Measurements from ENCODE around the gene HPS3. TPM values are rescaled to one million over a fixed set of nuclear protein-coding genes. Genes with fewer than 3 reads are reported as not detected.
"Not testable (repeated sequence)": the region's sequence is repeated elsewhere in the genome, so short reads cannot be mapped to it uniquely, and the experiment has no call there.

The HPS3 gene
- total RNA-seq, 1 donor from 2014 or later: 25.1 TPM

DNA sequence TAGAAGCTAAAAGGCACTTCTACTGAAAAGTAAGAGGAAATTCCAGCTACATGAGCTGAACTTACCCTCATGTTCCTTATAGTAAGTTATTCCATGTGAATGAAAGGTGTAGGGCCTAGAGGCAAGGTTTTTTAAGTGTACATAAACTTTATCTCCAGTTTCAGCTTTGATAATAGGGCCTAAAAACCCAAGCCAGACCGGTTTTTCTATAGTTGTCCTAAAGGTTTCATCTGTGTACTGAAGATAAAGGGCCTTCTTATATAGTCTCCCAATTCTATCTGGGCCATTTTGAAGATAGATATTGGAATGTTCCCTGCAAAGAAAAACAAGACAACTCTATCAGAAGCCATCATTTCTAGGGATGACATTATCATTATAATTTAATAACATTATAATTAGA, 82.9 kb downstream of the HPS3 start:
- intact Hi-C loops (cut with DNase I): no loop called here
- H3K36me3 ChIP-seq: no peaks in the 10 kb centered on the region

DNA sequence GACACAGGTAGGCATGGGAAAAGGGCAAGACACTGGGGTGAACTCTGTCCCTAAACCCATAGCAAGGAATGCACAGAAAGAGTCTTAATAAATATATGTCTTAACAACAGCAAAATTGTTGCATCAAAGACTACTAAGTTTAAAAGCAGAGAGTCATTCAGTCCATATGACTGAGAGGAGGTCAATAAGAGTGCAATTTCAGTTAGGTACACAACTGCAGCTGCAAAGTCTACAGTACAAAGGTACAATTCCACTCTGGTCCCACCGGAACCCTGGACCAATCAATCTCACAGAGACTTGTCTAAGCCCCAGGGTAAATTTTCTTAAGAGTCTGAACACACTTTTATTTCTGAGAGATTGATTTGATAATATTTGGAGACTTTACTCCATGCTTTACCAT, 85.3 kb downstream of the HPS3 start:
- H3K4me1 ChIP-seq: peaks cover 21% of the 10 kb centered on the region
- no peak overlapping the region for H3K27ac ChIP-seq
- H3K36me3 ChIP-seq: no peaks in the 10 kb centered on the region
- no peak for ATAC-seq
- H3K4me3 ChIP-seq: no peak overlapping the region
- intact Hi-C loops (cut with DNase I): no loop called here
- no peak for DNase-seq
- no peaks in the 10 kb centered on the region for H3K9me3 ChIP-seq
- H3K27me3 ChIP-seq (ENCODE audit: low read depth): no peaks in the 10 kb centered on the region
- TF ChIP-seq, protein P1, sequence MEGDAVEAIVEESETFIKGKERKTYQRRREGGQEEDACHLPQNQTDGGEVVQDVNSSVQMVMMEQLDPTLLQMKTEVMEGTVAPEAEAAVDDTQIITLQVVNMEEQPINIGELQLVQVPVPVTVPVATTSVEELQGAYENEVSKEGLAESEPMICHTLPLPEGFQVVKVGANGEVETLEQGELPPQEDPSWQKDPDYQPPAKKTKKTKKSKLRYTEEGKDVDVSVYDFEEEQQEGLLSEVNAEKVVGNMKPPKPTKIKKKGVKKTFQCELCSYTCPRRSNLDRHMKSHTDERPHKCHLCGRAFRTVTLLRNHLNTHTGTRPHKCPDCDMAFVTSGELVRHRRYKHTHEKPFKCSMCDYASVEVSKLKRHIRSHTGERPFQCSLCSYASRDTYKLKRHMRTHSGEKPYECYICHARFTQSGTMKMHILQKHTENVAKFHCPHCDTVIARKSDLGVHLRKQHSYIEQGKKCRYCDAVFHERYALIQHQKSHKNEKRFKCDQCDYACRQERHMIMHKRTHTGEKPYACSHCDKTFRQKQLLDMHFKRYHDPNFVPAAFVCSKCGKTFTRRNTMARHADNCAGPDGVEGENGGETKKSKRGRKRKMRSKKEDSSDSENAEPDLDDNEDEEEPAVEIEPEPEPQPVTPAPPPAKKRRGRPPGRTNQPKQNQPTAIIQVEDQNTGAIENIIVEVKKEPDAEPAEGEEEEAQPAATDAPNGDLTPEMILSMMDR (IDR thresholded peaks at IDR 0.05): no peak

More for the DNA sequence above, 82.9 kb downstream of the HPS3 start:
- no peak for ATAC-seq
- H3K27ac ChIP-seq: no peak overlapping the region
- no peak for DNase-seq
- H3K4me1 ChIP-seq: peaks cover 21% of the 10 kb centered on the region
- H3K4me3 ChIP-seq: no peak overlapping the region
- no peaks in the 10 kb centered on the region for H3K27me3 ChIP-seq (ENCODE audit: low read depth)
- TF ChIP-seq, protein P1 (IDR thresholded peaks at IDR 0.05): no peak
- H3K9me3 ChIP-seq: no peaks in the 10 kb centered on the region

DNA sequence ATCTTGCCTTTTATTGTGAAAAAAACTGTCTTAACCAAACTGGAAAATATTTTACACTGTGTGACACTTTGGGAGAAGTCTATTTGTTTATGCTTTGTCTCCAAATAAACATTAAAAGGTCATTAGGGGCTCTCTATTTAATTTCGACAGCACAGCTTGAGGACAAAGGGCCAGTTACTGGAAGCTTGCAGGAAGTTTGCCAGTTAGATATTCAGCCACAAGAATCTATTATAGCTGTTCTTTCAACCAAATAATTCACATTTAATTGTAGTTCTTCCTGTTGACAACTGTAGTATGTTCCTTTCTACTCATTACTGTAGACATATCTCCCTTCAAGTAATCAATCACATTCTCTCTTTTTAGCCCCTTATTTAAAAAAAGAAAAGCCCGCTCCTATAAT, 86.1 kb downstream of the HPS3 start:
- TF ChIP-seq, protein P1 (IDR thresholded peaks at IDR 0.05): no peak

DNA sequence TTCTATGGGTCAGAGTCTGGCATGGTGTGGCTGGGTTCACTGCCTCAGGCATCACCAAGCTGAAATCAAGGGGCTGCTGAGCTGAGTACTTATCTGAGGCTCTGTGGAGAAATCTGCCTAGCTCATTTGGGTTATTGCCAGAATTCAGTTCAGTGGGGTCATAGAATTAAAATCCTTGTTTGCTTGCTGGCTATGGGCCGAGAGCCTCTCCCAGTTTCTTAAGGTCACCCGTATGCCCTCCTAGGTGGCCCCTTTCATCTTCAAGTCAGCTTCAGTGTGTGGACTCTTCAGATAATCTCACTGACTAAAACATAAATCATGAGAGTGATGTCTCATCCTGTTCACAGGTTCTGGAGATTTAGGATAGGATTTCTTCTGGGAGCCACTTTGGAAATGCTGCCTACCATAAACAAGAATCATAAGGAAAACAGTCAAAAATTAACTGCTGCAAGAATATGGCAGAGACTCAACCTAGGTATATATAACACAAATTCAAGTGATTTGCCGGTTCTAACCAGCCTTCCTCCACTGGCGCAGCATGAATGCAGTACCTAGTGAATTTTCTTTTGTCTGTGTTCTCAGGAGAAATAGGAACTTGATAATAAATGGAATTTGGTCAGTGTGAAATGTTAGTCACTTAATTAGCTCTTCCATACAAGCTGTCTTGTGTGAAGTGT, 86.9 kb downstream of the HPS3 start:
- Histone ChIP-seq H3K27me3 (ENCODE audit: low read depth) (no peaks in the 10 kb centered on the region), H3K4me3 (no peak overlapping the region), H3K36me3 (no peaks in the 10 kb centered on the region), H3K9me3 (no peaks in the 10 kb centered on the region), H3K27ac (no peak overlapping the region), H3K4me1 (peaks cover 21% of the 10 kb centered on the region)
- intact Hi-C loops (cut with DNase I): no loop called here
- TF ChIP-seq, protein P1 (IDR thresholded peaks at IDR 0.05): no peak
- DNase-seq: peak; percentile 38
- ATAC-seq: peak; percentile 43 to 48

More for the DNA sequence above, 86.1 kb downstream of the HPS3 start:
- Histone ChIP-seq H3K27ac (no peak overlapping the region), H3K36me3 (no peaks in the 10 kb centered on the region), H3K27me3 (ENCODE audit: low read depth) (no peaks in the 10 kb centered on the region), H3K9me3 (no peaks in the 10 kb centered on the region), H3K4me1 (peaks cover 21% of the 10 kb centered on the region), H3K4me3 (no peak overlapping the region)
- intact Hi-C loops (cut with DNase I): no loop called here
- peak in 1 of 2 donors; percentile 37 for ATAC-seq
- DNase-seq: no peak

DNA sequence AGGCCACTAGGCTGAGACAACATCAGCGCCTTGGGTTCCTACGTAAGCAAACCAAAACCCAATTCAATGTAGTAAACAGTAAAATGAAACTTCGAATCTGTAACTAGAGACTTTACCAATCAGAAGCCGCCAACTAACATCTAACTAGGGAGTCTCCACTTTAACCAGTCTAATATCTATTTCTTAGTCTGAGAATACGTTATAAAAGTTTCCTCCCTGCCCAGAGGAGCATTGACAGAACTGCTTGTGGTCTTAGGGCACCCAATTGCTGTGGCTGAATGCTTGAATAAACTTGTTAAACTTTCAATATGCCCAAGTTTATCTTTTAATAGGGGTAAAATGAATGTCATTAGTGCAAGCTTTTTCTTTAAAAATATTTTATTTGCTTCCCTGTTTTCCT, 87.9 kb downstream of the HPS3 start:
- no peaks in the 10 kb centered on the region for H3K9me3 ChIP-seq
- H3K27ac ChIP-seq: no peak overlapping the region
- no peaks in the 10 kb centered on the region for H3K27me3 ChIP-seq (ENCODE audit: low read depth)
- H3K4me1 ChIP-seq: peaks cover 29% of the 10 kb centered on the region
- TF ChIP-seq, protein P1 (IDR thresholded peaks at IDR 0.05): no peak
- intact Hi-C loops (cut with DNase I): no loop called here
- DNase-seq (no peak), ATAC-seq (no peak)
- no peak overlapping the region for H3K4me3 ChIP-seq
- H3K36me3 ChIP-seq: no peaks in the 10 kb centered on the region

DNA sequence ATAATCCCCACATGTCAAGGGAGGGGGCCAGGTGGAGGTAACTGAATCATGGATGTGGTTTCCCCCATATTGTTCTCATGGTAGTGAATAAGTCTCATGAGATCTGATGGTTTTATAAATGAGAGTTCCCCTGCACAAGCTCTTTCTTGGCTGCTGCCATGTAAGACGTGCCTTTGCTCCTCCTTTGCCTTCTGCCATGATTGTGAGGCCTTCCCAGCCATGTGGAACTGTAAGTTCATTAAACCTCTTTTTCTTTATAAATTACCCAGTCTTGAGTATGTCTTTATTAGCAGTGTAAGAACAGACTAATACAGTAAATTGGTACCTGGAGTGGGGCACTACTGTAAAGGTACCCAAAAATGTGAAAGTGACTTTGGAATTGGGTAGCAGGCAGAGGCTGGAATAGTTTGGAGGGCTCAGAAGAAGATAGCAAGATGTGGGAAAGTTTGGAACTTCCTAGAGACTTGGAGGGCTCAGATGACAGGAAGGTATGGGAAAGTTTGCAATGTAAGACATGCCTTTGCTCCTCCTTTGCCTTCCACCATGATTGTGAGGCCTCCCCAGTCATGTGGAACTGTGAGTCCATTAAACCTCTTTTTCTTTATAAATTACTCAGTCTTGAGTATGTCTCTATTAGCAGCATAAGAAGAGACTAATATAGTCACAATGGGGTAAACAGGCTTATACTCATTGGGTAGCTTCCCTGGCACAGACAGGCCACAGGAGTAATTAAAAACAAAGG, 90.1 kb downstream of the HPS3 start:
- H3K36me3 ChIP-seq; H3K27ac ChIP-seq; H3K4me3 ChIP-seq; ATAC-seq; intact Hi-C loops (cut with DNase I); DNase-seq; H3K9me3 ChIP-seq; H3K27me3 ChIP-seq (ENCODE audit: low read depth): not testable (repeated sequence)
- peaks cover 34% of the 10 kb centered on the region for H3K4me1 ChIP-seq

Measured in lower lobe of right lung (tissue), 2 donors.